WERI-Rb-1 (cell line): Measurements from ENCODE around the gene TFAM.

ENCODE experiments used
- DNase-seq: peaks from one replicate; pipeline ENCODE4 v3.0.0-alpha.2; 2020
- H3K27ac ChIP-seq: fragments of 250-450 bp; sonication (Bioruptor Pico); 2 replicates; pipeline ENCODE4 v1.5.1; 2020; ENCODE audit warnings: mild to moderate bottlenecking, moderate library complexity
- H3K27me3 ChIP-seq: fragments of 250-450 bp; sonication (Bioruptor Pico); 2 replicates; pipeline ENCODE4 v1.5.1; 2021; ENCODE audit warnings: mild to moderate bottlenecking, low read depth, moderate library complexity; ENCODE audit not compliant: insufficient read depth, severe bottlenecking
- H3K36me3 ChIP-seq: fragments of 250-450 bp; sonication (Bioruptor Pico); 2 replicates; pipeline ENCODE4 v1.5.1; 2020; ENCODE audit warnings: mild to moderate bottlenecking, moderate library complexity
- H3K4me3 ChIP-seq: 2 replicates; pipeline ENCODE4 v1.5.1; 2011; ENCODE audit warnings: low read depth, mild to moderate bottlenecking, control low read depth, low read length
- H3K9me3 ChIP-seq: fragments of 250-450 bp; sonication (Bioruptor Pico); 2 replicates; pipeline ENCODE4 v1.5.1; 2021; ENCODE audit warnings: mild to moderate bottlenecking, moderate library complexity; ENCODE audit not compliant: severe bottlenecking
- CTCF ChIP-seq: IDR thresholded peaks from 2 replicates; pipeline ENCODE4 v1.5.1; 2011; ENCODE audit warnings: low read depth, mild to moderate bottlenecking, control low read depth, inconsistent platforms, low read length

TFAM gene

GRCh38 chr10:58438986-58439385 is 53.8 kb downstream of the TFAM start:
- no peaks in the 10 kb centered on the region for H3K36me3 ChIP-seq
- no peak overlapping the region for H3K27ac ChIP-seq
- DNase-seq: no peak
- H3K4me3 ChIP-seq: no peak overlapping the region
- H3K9me3 ChIP-seq: no peaks in the 10 kb centered on the region
- no peaks in the 10 kb centered on the region for H3K27me3 ChIP-seq
- TF ChIP-seq CTCF: no peak

DNA sequence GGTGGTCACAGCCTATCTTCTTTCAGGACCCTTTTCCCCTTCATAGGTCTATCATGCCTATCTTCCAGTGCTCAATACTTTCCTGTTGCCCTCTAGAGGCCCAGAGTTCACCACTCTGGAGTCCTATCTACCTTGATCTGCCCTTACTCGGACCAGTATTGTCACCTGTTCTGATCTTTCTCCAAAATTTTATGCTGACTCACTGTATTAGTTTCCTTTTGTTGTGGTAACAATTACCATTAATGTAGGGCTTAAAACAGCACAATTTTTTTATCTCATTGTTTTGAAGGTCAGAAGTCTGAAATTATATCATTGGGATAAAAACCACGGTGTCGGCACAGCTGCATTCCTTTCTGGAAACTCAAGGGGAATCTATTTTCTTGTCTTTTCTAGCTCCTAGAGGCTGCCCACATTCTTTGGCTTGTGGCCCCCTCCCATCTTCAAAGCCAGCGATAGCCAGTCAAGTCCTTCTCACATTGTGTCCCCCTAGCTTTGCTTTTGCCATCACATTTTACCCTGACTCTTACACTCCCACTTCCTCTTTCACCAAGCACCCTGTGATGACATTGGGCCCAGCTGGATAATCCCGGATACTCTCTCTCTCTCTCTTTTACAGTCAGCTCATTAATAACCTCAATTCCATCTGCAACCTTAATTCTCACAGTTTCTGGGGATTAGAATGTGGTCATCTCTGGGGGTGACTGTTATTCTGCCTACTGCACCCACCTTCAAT is 54.6 kb downstream of the TFAM start:
- no peak overlapping the region for H3K4me3 ChIP-seq
- TF ChIP-seq CTCF: no peak
- H3K27ac ChIP-seq: no peak overlapping the region
- DNase-seq: no peak
- H3K9me3 ChIP-seq: no peaks in the 10 kb centered on the region
- H3K27me3 ChIP-seq: no peaks in the 10 kb centered on the region
- H3K36me3 ChIP-seq: no peaks in the 10 kb centered on the region

DNA sequence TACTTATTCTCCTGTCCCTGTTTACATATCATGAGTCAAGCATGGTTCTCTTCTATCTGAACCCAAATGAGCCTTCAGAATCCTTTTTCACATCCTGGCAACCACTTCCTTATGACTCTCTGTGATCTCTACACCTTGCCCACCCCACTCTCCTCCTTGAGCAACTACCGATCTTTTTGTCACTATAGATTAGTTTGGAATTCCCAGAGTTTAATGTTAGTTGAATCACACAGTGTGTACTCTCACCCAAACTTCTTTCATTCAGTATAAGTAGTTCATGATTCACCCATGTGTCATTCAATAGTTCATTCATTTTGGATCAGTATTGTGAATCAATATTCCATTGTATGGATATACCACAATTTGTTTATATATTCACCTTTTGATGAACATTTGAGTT is 55.3 kb downstream of the TFAM start:
- Histone ChIP-seq H3K9me3 (no peaks in the 10 kb centered on the region), H3K4me3 (no peak overlapping the region), H3K27me3 (no peaks in the 10 kb centered on the region), H3K27ac (no peak overlapping the region), H3K36me3 (no peaks in the 10 kb centered on the region)
- no peak for TF ChIP-seq CTCF
- DNase-seq: no peak

DNA sequence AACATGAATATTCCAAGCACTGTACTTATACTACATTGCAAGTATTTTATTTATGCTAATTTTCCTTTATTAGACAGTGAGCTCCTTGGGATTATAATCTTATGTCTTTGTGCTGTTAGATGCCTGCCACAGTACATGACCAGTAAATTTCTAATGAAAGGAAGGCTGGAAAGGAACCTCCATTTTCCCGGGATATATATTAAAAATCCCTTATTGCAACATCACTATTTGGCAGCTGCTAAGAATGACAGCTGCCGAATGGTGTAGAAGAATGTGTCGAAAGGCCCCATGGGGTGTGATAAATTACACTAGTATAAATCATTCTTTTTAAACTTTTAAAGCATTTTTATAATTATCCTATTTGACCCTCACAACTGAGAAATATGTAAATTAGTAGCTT is 59.1 kb downstream of the TFAM start:
- H3K27me3 ChIP-seq: no peaks in the 10 kb centered on the region
- TF ChIP-seq CTCF: no peak
- DNase-seq: no peak
- no peak overlapping the region for H3K27ac ChIP-seq
- peaks cover 3% of the 10 kb centered on the region for H3K9me3 ChIP-seq
- H3K4me3 ChIP-seq: no peak overlapping the region
- no peaks in the 10 kb centered on the region for H3K36me3 ChIP-seq

DNA sequence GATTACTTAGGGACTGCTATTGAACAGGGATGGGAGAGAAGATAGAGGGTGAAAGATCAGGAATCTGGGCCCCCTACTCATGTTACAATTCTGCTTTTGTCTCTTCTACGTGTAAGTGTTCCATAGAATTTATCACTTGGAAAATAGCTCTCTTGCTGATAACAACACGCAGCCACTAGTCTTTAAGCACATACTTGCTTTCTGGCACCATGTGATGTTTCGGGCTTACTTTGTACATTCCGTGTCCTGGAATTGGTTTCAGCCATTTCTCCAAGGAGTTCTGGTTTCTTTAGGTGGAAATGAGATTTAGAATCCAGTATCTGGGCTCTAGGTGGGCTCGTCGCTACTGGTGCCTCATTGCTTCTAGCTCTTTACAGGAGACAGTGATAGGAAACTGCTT is 59.7 kb downstream of the TFAM start:
- DNase-seq: no peak
- no peak for TF ChIP-seq CTCF
- H3K27me3 ChIP-seq: no peaks in the 10 kb centered on the region
- H3K27ac ChIP-seq: no peak overlapping the region
- H3K9me3 ChIP-seq: peaks cover 3% of the 10 kb centered on the region
- H3K36me3 ChIP-seq: no peaks in the 10 kb centered on the region
- H3K4me3 ChIP-seq: no peak overlapping the region
